RKO (cell line): ENCODE measurements around the gene TRIM10.
"Not testable (repeated sequence)": the region's sequence is repeated elsewhere in the genome, so short reads cannot be mapped to it uniquely, and the experiment has no call there.

Experiments used
- DNase-seq: peaks from one replicate; pipeline ENCODE4 v3.0.0-alpha.2; 2016; ENCODE audit warnings: low spot score

Gene TRIM10

GRCh38 chr6:30129265-30130178 lies 31.5 kb downstream of the TRIM10 start:
- DNase-seq: no peak

GRCh38 chr6:30127238-30128093 lies 33.5 kb downstream of the TRIM10 start:
- no peak for DNase-seq

- DNase-seq: no peak
These were observed 38.5 kb downstream of the TRIM10 start for GRCh38 chr6:30122515-30122914.

- DNase-seq: peak; percentile 18
These were observed 39.3 kb downstream of the TRIM10 start for GRCh38 chr6:30121446-30122366.

GRCh38 chr6:30118691-30119090 lies 42.3 kb downstream of the TRIM10 start:
- DNase-seq: not testable (repeated sequence)

- no peak for DNase-seq
These were observed 44.3 kb downstream of the TRIM10 start for GRCh38 chr6:30116724-30117123.

GRCh38 chr6:30113841-30114240 lies 47.2 kb downstream of the TRIM10 start:
- DNase-seq: no peak

- no peak for DNase-seq
These were observed 47.8 kb downstream of the TRIM10 start, which contains the start of gene TRIM31 for GRCh38 chr6:30113003-30113759. TRIM31 (minus strand) TSS chr6:30113090; CDS start chr6:30112805, 285 bp downstream.

DNA sequence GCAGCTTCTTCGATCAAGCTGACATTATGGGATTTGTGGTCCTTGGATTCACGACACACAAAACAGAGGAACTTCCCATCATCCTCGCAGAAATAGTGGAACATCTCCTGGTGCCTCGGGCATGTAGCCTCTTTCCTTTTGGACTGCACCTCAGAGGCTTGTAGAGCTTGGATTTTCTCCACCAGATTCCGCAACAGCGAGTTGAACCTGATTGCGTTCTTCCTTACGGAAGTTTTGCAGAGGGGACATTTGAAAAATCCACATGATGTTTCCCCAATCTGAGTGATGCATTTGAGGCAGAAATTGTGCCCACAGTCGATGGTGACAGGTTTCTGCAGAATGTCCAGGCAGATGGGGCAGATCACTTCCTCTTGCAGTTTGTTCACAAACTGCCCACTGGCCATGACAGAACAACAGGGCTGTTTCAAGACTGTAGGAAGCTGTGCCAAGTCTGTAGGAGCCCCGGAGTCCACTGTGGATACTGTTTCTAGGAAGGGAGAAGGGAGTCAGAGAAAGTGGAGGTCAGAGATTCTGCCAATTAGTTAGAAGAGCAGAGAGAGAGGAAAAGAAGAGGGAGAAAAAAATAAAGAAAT lies 48.5 kb downstream of the TRIM10 start:
- DNase-seq: no peak

- DNase-seq: no peak
These were observed 49.6 kb downstream of the TRIM10 start for GRCh38 chr6:30111266-30111856.

GRCh38 chr6:30104661-30105060 lies 56.4 kb downstream of the TRIM10 start:
- DNase-seq: no peak

- DNase-seq: no peak
These were observed 57.2 kb downstream of the TRIM10 start for GRCh38 chr6:30103872-30104179.

- DNase-seq: peak; percentile 87
These were observed 57.8 kb downstream of the TRIM10 start for GRCh38 chr6:30102970-30103871.

DNA sequence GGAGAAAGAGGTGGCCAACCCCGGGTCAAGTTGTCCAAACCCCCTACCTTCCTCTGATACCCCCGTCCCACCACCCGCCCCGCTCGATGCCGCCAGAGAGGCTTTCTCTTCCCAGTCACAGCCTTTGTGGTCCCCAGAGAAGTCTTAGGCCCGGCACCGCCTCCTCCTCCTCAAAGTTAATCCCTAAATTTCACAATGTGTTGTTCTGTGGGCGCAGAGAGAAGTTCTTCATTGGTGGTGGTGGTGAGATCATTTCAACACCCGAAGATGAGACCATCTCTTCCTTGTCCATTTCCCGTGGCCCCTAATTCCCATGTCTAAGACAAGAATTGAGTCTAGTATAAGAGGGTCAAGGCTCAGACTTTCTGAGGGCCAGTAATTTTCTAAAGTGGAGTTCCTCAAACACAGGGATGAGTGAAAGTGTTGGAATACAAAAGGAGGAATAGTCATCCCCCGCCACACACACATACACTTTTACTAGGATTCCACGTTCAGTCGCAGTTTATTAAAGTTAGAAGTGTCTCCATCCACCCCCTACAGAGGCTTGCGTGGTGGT lies 58.5 kb downstream of the TRIM10 start:
- DNase-seq: peak; percentile 28
